HUES64 (cell line): Measurements from ENCODE around the gene PRKCZ.
A peak's percentile ranks its signal among the peaks of the same experiment; 100 is the strongest.

Source experiments
- H3K27ac ChIP-seq: 2 replicates; pipeline ENCODE4 v1.7.0; 2013; ENCODE audit warnings: low read depth, low read length, inconsistent platforms
- H3K27me3 ChIP-seq: 2 replicates; pipeline ENCODE4 v1.6.1; 2013; ENCODE audit warnings: mild to moderate bottlenecking, low read length; ENCODE audit not compliant: insufficient read depth
- H3K36me3 ChIP-seq: 2 replicates; pipeline ENCODE4 v1.6.1; 2013; ENCODE audit warnings: mild to moderate bottlenecking, low read length; ENCODE audit not compliant: insufficient read depth
- H3K4me1 ChIP-seq: 2 replicates; pipeline ENCODE4 v1.6.1; 2013; ENCODE audit warnings: mild to moderate bottlenecking, low read length, moderate library complexity; ENCODE audit not compliant: insufficient read depth
- H3K4me3 ChIP-seq: 2 replicates; pipeline ENCODE4 v1.5.1; 2013; ENCODE audit warnings: mild to moderate bottlenecking, low read length, moderate library complexity
- H3K9ac ChIP-seq: 2 replicates; pipeline ENCODE4 v1.6.1; 2013; ENCODE audit warnings: mild to moderate bottlenecking, low read depth, low read length
- H3K9me3 ChIP-seq: 2 replicates; pipeline ENCODE4 v1.6.1; 2013; ENCODE audit warnings: low read depth, low read length; ENCODE audit not compliant: insufficient read depth
- WGBS: fragments of 150-250, 120-280 bp; methylation state at CpG from one replicate; pipeline ENCODE4 v1.1.7; 2013; ENCODE audit warnings: missing lambda C conversion rate; 5-methylcytosine and 5-hydroxymethylcytosine counted together

Gene PRKCZ

GRCh38 chr1:2128189-2128901 is 78.1 kb downstream of the PRKCZ start:
- WGBS = 95% methylated on average over 29 of the region's 29 CpGs
- no peak overlapping the region for H3K4me3 ChIP-seq
- no peaks in the 10 kb centered on the region for H3K27me3 ChIP-seq
- no peaks in the 10 kb centered on the region for H3K36me3 ChIP-seq
- peaks cover 8% of the 10 kb centered on the region; the same call in 1 of the 2 replicates for H3K4me1 ChIP-seq
- no peak overlapping the region for H3K9ac ChIP-seq
- H3K27ac ChIP-seq = no peak overlapping the region
- no peaks in the 10 kb centered on the region for H3K9me3 ChIP-seq

GRCh38 chr1:2129256-2129943 is 79.2 kb downstream of the PRKCZ start:
- H3K9ac ChIP-seq = no peak overlapping the region
- no peak overlapping the region for H3K27ac ChIP-seq
- WGBS = 94% methylated on average over 15 of the region's 15 CpGs
- no peaks in the 10 kb centered on the region for H3K36me3 ChIP-seq
- no peak overlapping the region for H3K4me3 ChIP-seq
- peaks cover 12% of the 10 kb centered on the region; the same call in 1 of the 2 replicates for H3K4me1 ChIP-seq
- no peaks in the 10 kb centered on the region for H3K9me3 ChIP-seq
- H3K27me3 ChIP-seq = no peaks in the 10 kb centered on the region

GRCh38 chr1:2130156-2130555 is 79.9 kb downstream of the PRKCZ start:
- H3K4me1 ChIP-seq = peaks cover 12% of the 10 kb centered on the region; the same call in 1 of the 2 replicates
- no peak overlapping the region for H3K4me3 ChIP-seq
- no peak overlapping the region for H3K9ac ChIP-seq
- no peaks in the 10 kb centered on the region for H3K9me3 ChIP-seq
- no peaks in the 10 kb centered on the region for H3K36me3 ChIP-seq
- H3K27me3 ChIP-seq = no peaks in the 10 kb centered on the region
- H3K27ac ChIP-seq = no peak overlapping the region
- WGBS = 94% methylated on average over 10 of the region's 10 CpGs

- H3K36me3 ChIP-seq = no peaks in the 10 kb centered on the region
- no peak overlapping the region for H3K27ac ChIP-seq
- no peak overlapping the region for H3K4me3 ChIP-seq
- no peaks in the 10 kb centered on the region for H3K27me3 ChIP-seq
- no peak overlapping the region for H3K9ac ChIP-seq
- H3K4me1 ChIP-seq = peaks cover 12% of the 10 kb centered on the region; the same call in 1 of the 2 replicates
- 91% methylated on average over 15 of the region's 15 CpGs for WGBS
- H3K9me3 ChIP-seq = no peaks in the 10 kb centered on the region
Observed at GRCh38 chr1:2130871-2131289, 80.7 kb downstream of the PRKCZ start.

- 32% methylated on average over 40 of the region's 40 CpGs for WGBS
- no peak overlapping the region for H3K9ac ChIP-seq
Observed at GRCh38 chr1:2132222-2133038, 82.2 kb downstream of the PRKCZ start.

GRCh38 chr1:2133039-2133878 is 83.0 kb downstream of the PRKCZ start:
- Histone ChIP-seq H3K9ac (peak overlapping the region; percentile 21; the same call in 1 of the 2 replicates), H3K36me3 (0 out of 2 replicates have a peak, but pooled peaks cover 3% of the 10 kb centered on the region), H3K4me3 (peak overlapping the region; percentile 45), H3K9me3 (no peaks in the 10 kb centered on the region), H3K27me3 (no peaks in the 10 kb centered on the region), H3K4me1 (peaks cover 12% of the 10 kb centered on the region; the same call in 1 of the 2 replicates), H3K27ac (peak overlapping the region; percentile 64)
- 4% methylated on average over 61 of the region's 63 CpGs for whole genome bisulfite sequencing

More at GRCh38 chr1:2132222-2133038, 82.2 kb downstream of the PRKCZ start:
- H3K9me3 ChIP-seq = no peaks in the 10 kb centered on the region
- H3K27me3 ChIP-seq = no peaks in the 10 kb centered on the region
- peaks cover 12% of the 10 kb centered on the region; the same call in 1 of the 2 replicates for H3K4me1 ChIP-seq
- 0 out of 2 replicates have a peak, but pooled peaks cover 3% of the 10 kb centered on the region for H3K36me3 ChIP-seq
- peak overlapping the region; percentile 45 for H3K4me3 ChIP-seq
- peak overlapping the region; percentile 5; the same call in 1 of the 2 replicates for H3K27ac ChIP-seq

- Histone ChIP-seq H3K4me1 (peaks cover 12% of the 10 kb centered on the region; the same call in 1 of the 2 replicates), H3K4me3 (peak overlapping the region; percentile 39), H3K27me3 (no peaks in the 10 kb centered on the region), H3K36me3 (0 out of 2 replicates have a peak, but pooled peaks cover 3% of the 10 kb centered on the region), H3K27ac (peak overlapping the region; percentile 64), H3K9ac (peak overlapping the region; percentile 21; the same call in 1 of the 2 replicates), H3K9me3 (no peaks in the 10 kb centered on the region)
- 76% methylated on average over 17 of the region's 17 CpGs for WGBS
Observed at GRCh38 chr1:2133879-2134215, 83.6 kb downstream of the PRKCZ start.

GRCh38 chr1:2134266-2134620 is 84.0 kb downstream of the PRKCZ start:
- no peak overlapping the region for H3K27ac ChIP-seq
- H3K9ac ChIP-seq = no peak overlapping the region
- H3K4me3 ChIP-seq = no peak overlapping the region
- 94% methylated on average over 9 of the region's 9 CpGs for WGBS
- no peaks in the 10 kb centered on the region for H3K9me3 ChIP-seq
- H3K4me1 ChIP-seq = peaks cover 12% of the 10 kb centered on the region; the same call in 1 of the 2 replicates
- 0 out of 2 replicates have a peak, but pooled peaks cover 3% of the 10 kb centered on the region for H3K36me3 ChIP-seq
- H3K27me3 ChIP-seq = no peaks in the 10 kb centered on the region

- WGBS = 88% methylated on average over 40 of the region's 40 CpGs
- Histone ChIP-seq H3K27ac (peak overlapping the region; percentile 40; the same call in 1 of the 2 replicates), H3K4me1 (peaks cover 12% of the 10 kb centered on the region; the same call in 1 of the 2 replicates), H3K9ac (peak overlapping the region; percentile 25; the same call in 1 of the 2 replicates), H3K36me3 (0 out of 2 replicates have a peak, but pooled peaks cover 3% of the 10 kb centered on the region), H3K9me3 (no peaks in the 10 kb centered on the region), H3K27me3 (no peaks in the 10 kb centered on the region), H3K4me3 (no peak overlapping the region)
Observed at GRCh38 chr1:2134621-2135307, 84.6 kb downstream of the PRKCZ start.
